Heart right ventricle (tissue), 16 donors: Measurements from ENCODE around the gene CST3. TPM values are rescaled to one million over a fixed set of nuclear protein-coding genes. Genes with fewer than 3 reads are reported as not detected.

Source experiments
- ATAC-seq, 8 donors: fragments of 200-7000 bp; cut with Tn5 transposase; one replicate each; pipeline ENCODE4 v1.9.1; 2020; ENCODE audit warnings: mild to moderate bottlenecking in 8 of 8, moderate library complexity in 8 of 8, moderate number of reproducible peaks in 1 of 8
- DNase-seq, 2 donors: peaks; one replicate each; pipeline ENCODE4 v3.0.0-alpha.2; 2020
- H3K27ac ChIP-seq, 10 donors: fragments of 200-600 bp; sonication (generic) in 2 of 10; one replicate each; pipeline versions ENCODE4 v1.5.0 to v1.8.0; 2020 to 2022; ENCODE audit warnings: mild to moderate bottlenecking in 3 of 10
- H3K27me3 ChIP-seq, 7 donors: fragments of 200-600 bp; one replicate each; pipeline ENCODE4 v1.8.0; 2021 to 2022; ENCODE audit warnings: mild to moderate bottlenecking in 2 of 7
- H3K36me3 ChIP-seq, 9 donors: fragments of 200-600 bp; sonication (generic) in 1 of 9; one replicate each; pipeline versions ENCODE4 v1.5.0 to v1.8.0; 2020 to 2022; ENCODE audit warnings: mild to moderate bottlenecking in 2 of 9
- H3K4me1 ChIP-seq, 9 donors: fragments of 200-600 bp; sonication (generic) in 1 of 9; one replicate each; pipeline versions ENCODE4 v1.5.0 to v1.8.0; 2020 to 2022; ENCODE audit warnings: mild to moderate bottlenecking in 4 of 9
- H3K4me3 ChIP-seq, 10 donors: fragments of 200-600 bp; sonication (generic) in 2 of 10; one replicate each; pipeline versions ENCODE4 v1.5.0 to v1.8.0; 2020 to 2022; ENCODE audit warnings: mild to moderate bottlenecking in 7 of 10, moderate library complexity in 2 of 10
- H3K9me3 ChIP-seq, 11 donors: fragments of 200-600 bp in 10 of 11; sonication (generic) in 2 of 11; one replicate each; pipeline versions ENCODE4 v1.5.0 to v1.8.0; 2013 to 2022; ENCODE audit warnings: mild to moderate bottlenecking in 2 of 11, control low read depth in 1 of 11, moderate library complexity in 1 of 11
- WGBS, 2 donors: extraction: QIAGEN DNeasy Blood & Tissue Kit; methylation state at CpG; one replicate each; pipeline ENCODE4 v1.1.7; 2013; ENCODE audit warnings: inconsistent platforms in 1 of 2; 5-methylcytosine and 5-hydroxymethylcytosine counted together
- intact Hi-C, 10 donors: fragments of 100-400 bp; cut with DNase I; formaldehyde crosslinking; loops; one replicate each; pipeline versions ENCODE4 v1.11.1 to v1.14.2; 2022
- polyA plus RNA-seq, 2 donors: library from polyadenylated mRNA; stranded (reverse); fragments of 200-250 nt; gene quantifications; one replicate each; pipeline ENCODE4 v1.2.3, GENCODE V29; 2013
- total RNA-seq, 10 donors: library from RNA; stranded (reverse); fragmentation: NEBNext Ultra II Directional in 3 of 10; extraction: Animal tissue kit (Norgen Biotek cat#: 25700) in 3 of 10; gene quantifications; one replicate each; pipeline versions ENCODE4 v1.2.1 to v1.2.4, GENCODE V29; 2021 to 2023
- TF ChIP-seq, protein P1 (sequence below), 9 donors: fragments of 200-600 bp; sonication (generic) in 2 of 9; IDR thresholded peaks; one replicate each; pipeline versions ENCODE4 v1.5.0 to v1.8.0; 2021 to 2022; ENCODE audit warnings: antibody characterized with exemption in 9 of 9, mild to moderate bottlenecking in 5 of 9, moderate library complexity in 1 of 9
- donor health status: Arrhythmogenic right ventricular cardiomyopathy.
- donor health status: ischemic (EF 13 %, LVEDD 7.1; RV severe dilation, severe dysfunction).
- donor health status: healthy with polysubstance abuse.
- donor health status: DM: no; HTN: yes; CAD: no.
- donor health status: DM: no; HTN: no; CAD: no.
- donor health status: ischemic (EF 25% LVEDD 6.9; RV normal size, moderate dysfunction).
- donor health status: ischemic (EF 25% LVEDD 5.7; RV mildly dilated, moderate dysfunction).
- donor health status: healthy.
- donor health status: DM: yes; HTN: yes; CAD: no.
- donor health status: Ischemic cardiomyopathy.
- donor health status: ischemic (EF 35%, LVEDD 5.7; RV mildly dilated, moderate dysfunction).
- donor health status: nonischemic (EF 11% LVEDD 7.7; RV severe dilation, severe dysfunction).
- donor health status: DM: yes; HTN: yes; CAD: no.
- donor health status: PGD.
- donor health status: ischemic (EF 29% LVEDD 5.4; RV normal size, mild dysfunction).
- donor health status: nonischemic (EF 23%, LVEDD 6.1; RV moderate dilation, normal function).

The CST3 gene
- total and polyA plus RNA-seq, 12 donors = 395 to 1,066 (median 612) TPM

DNA sequence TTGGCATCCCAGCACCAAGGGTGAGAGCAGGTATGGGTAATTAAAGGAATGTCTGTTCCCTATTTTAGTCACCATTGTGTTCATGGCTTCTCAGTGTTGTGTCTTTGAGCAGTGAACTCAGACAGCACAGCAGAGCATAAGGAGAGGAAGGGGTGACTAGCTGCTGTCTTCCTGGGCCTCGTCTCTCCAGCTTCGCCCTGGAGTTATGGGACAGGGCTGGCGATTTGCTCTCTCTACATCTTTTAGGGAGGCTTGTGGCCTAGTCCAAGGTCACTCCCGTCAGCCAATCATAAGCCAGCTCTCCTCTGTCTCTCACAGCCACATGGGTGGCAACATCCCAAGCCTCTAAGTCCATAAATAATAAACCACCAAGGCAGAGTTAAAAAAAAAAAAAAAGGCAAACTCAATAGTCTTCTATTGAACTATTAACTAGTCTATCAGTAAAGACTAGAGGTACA, 7.3 kb downstream of the CST3 start:
- H3K4me1 ChIP-seq = peaks cover 9 to 70% (median 36%) of the 10 kb centered on the region in 9 donors
- no peak for ATAC-seq
- no peaks in the 10 kb centered on the region for H3K9me3 ChIP-seq
- no peak for DNase-seq
- H3K27ac ChIP-seq = peak overlapping the region in 4 of 10 donors; percentile 2 to 73 (median 46)
- H3K36me3 ChIP-seq = peaks cover 0 to 42% (median 15%) of the 10 kb centered on the region in 9 donors
- intact Hi-C loops = loop anchor here in 5 of 10 donors (10.0 kb wide), 3 partner anchors 56 to 276 kb away; partner anchors contain the start of genes GZF1 (in 2 of the 5) and NXT1 (in 2 of the 5)
- TF ChIP-seq, protein P1, sequence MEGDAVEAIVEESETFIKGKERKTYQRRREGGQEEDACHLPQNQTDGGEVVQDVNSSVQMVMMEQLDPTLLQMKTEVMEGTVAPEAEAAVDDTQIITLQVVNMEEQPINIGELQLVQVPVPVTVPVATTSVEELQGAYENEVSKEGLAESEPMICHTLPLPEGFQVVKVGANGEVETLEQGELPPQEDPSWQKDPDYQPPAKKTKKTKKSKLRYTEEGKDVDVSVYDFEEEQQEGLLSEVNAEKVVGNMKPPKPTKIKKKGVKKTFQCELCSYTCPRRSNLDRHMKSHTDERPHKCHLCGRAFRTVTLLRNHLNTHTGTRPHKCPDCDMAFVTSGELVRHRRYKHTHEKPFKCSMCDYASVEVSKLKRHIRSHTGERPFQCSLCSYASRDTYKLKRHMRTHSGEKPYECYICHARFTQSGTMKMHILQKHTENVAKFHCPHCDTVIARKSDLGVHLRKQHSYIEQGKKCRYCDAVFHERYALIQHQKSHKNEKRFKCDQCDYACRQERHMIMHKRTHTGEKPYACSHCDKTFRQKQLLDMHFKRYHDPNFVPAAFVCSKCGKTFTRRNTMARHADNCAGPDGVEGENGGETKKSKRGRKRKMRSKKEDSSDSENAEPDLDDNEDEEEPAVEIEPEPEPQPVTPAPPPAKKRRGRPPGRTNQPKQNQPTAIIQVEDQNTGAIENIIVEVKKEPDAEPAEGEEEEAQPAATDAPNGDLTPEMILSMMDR (IDR thresholded peaks at IDR 0.05) = no peak
- H3K4me3 ChIP-seq = no peak overlapping the region
- WGBS, 2 donors = 88 to 94% methylated on average over 4 of the region's 4 CpGs
- no peaks in the 10 kb centered on the region for H3K27me3 ChIP-seq

DNA sequence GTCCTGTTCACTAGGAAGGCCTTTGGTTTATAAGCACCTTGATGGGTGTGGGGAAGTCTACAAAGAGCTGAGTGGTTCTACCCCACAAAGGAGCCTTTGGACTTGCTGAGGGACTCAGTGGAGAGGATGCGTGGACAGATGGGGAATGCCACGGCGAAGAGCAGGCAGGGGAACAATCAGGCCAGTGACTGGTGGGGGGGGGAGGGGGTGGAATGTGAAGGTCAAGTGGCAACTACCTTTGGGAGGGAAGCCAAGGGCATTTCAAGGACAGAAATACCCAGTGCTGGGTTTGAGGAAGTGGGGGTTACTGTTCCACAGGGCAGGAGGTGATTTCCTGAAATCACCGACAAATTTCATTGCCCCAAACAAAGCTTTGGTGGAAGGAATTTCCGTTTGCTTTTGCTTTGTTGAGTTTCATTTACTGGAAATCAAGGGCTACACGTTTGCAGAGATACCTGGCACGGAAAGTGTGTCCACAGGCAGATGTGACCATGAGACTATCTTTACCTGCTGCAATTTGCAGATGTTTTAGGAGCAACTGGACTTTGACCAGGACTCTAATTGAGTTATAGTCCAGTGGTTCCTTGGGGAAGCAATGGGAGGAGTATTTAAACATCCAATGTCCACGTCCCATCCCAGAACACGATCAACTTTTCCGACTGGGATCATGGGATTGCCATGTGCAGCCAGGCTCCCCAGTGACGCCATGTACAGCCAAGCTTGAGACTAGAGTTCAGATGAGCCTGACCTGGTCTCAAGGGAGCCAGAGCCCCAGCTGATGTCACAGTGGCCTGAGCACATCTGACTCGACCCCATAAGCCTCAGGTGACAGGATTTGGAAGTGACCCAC, 8.0 kb downstream of the CST3 start:
- WGBS, 2 donors = 70 to 79% methylated on average over 12 of the region's 12 CpGs
- peak overlapping the region in 7 of 10 donors; percentile 18 to 73 (median 54) for H3K27ac ChIP-seq
- H3K9me3 ChIP-seq = no peaks in the 10 kb centered on the region
- TF ChIP-seq, protein P1 (IDR thresholded peaks at IDR 0.05) = no peak
- DNase-seq (no peak), ATAC-seq (no peak)
- peaks cover 0 to 36% (median 15%) of the 10 kb centered on the region in 9 donors for H3K36me3 ChIP-seq
- no peak overlapping the region for H3K4me3 ChIP-seq
- no peaks in the 10 kb centered on the region for H3K27me3 ChIP-seq
- intact Hi-C loops = loop anchor here in 5 of 10 donors (10.0 kb wide), 3 partner anchors 55 to 275 kb away; partner anchors contain the start of genes GZF1 (in 2 of the 5) and NXT1 (in 2 of the 5)
- peaks cover 7 to 70% (median 30%) of the 10 kb centered on the region in 9 donors for H3K4me1 ChIP-seq

DNA sequence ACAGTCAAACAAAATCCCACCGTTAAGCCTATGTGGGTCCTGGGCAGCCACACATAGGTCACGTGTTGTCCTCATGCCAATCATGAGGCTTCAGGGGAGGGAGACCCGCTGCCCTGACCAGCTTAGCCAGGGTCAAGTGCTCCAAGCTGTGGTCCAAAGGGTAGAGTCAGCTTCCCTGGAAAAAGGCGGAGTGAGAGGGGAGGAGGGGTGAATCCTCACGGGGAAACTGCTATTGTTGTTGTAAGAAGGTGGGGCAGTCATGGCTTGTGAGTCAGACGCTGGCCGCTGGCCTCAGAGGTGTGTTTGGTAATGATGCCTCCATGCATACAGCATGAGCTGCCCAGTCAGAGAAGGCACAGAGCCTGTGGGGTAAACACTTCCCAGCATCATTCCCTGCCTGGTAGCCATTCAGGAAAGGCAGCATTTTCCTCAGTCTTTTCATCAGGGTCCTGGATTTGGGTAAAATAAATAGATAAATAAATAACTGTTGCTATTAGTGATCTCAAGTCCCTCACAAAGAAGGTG, 8.7 kb downstream of the CST3 start:
- TF ChIP-seq, protein P1 (IDR thresholded peaks at IDR 0.05) = no peak

DNA sequence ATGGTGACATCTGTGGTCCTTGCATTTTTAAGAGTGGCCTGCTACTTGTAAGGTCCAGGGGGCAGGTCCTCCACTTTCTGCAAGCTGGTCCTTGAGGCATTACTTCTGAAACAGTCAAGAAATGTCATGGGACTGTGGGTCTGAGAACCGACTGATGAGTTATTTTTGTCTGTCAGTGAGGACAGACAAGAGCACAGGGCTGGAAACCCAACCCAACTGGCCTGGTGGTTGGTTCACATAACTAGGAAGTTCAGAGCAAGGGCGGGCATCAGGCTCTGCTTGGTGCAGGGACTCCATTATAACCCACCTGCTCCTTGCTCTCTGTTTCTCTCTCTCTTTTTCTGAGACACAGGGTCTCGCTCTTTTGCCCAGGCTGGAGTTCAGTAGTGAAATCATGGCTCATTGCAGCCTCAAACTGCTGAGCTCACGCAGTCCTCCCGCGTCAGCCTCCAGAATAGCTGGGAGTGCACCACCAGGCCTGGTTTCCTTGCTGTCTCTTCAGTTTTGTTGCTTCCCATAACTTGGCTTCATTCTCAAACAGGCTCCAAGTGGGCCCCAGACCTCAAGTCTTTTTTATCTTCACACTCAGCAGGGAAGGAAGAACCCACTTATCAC, 9.2 kb downstream of the CST3 start:
- TF ChIP-seq, protein P1 (IDR thresholded peaks at IDR 0.05) = no peak
- H3K9me3 ChIP-seq = no peaks in the 10 kb centered on the region
- no peak for ATAC-seq
- no peak for DNase-seq
- WGBS, 2 donors = 78 to 87% methylated on average over 6 of the region's 6 CpGs
- peaks cover 0 to 24% (median 11%) of the 10 kb centered on the region in 9 donors for H3K36me3 ChIP-seq
- H3K4me3 ChIP-seq = no peak overlapping the region
- H3K27me3 ChIP-seq = no peaks in the 10 kb centered on the region
- peak overlapping the region in 6 of 10 donors; percentile 18 to 73 (median 57) for H3K27ac ChIP-seq
- H3K4me1 ChIP-seq = peaks cover 4 to 69% (median 25%) of the 10 kb centered on the region in 9 donors
- intact Hi-C loops = no loop called here

More for the DNA sequence above, 8.7 kb downstream of the CST3 start:
- DNase-seq (peak in 1 of 2 donors; percentile 32), ATAC-seq (peak in 6 of 8 donors; percentile 58 to 81 (median 72))
- intact Hi-C loops = no loop called here
- Histone ChIP-seq H3K36me3 (peaks cover 0 to 29% (median 15%) of the 10 kb centered on the region in 9 donors), H3K27me3 (no peaks in the 10 kb centered on the region), H3K9me3 (no peaks in the 10 kb centered on the region), H3K4me3 (no peak overlapping the region), H3K4me1 (peaks cover 4 to 68% (median 25%) of the 10 kb centered on the region in 9 donors), H3K27ac (peak overlapping the region in 7 of 10 donors; percentile 18 to 73 (median 54))
- WGBS, 2 donors = 44 to 51% methylated on average over 7 of the region's 7 CpGs
